ENCODE results near the gene HOXA7. TPM values are rescaled to one million over a fixed set of nuclear protein-coding genes. Genes with fewer than 3 reads are reported as not detected.

The HOXA7 gene
- total and polyA plus RNA-seq, 2 of the 8 experiments (the other 6 are each of a cell fraction or from before 2014, with no cell fraction given) = 0.03 TPM; not detected in 1

DNA sequence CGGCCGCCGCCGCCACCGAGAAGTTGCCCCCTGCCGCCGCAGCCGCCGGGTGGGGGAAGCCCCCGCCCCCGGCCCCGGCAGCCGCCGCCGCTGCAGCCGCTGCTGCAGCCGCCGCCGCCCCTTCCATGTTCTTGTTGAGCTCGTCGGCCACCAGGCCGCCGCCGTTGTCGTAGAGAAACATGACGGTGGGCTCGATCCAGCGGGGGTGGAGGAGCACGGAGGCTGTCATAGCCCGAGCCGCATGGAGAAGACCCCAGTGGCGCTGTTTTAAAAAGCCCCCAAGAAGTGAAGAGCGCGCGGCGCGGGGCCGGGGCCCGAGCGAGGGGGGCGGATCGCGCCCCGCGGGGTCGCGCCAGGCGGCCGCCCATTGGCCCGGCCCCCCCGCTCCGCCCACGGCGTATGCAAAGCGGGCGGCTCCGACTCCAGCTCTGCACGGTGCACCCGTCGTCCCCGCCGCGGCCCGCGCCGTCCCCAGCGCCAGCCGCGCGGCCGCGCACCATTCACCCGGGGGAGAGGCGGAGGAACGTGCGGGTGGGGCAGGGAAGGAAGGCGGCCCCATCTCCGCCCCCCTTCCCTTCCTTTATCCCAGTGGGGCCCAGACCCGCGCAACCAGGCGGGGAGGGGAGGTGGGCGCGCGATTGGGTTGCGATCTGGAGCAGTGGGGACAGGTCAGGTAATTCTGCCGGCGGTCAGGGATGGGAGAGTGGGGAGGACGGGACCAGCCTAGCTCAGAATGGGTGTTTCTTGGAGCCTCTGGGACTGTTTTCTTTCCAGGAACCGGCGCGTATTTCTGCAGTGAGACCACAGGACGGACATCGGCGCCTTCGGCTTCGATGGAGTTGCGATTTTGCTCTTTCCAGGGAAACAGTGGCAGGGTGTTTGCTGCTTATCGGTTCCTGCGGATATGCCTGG is 43.6 kb upstream of the HOXA7 start, which contains the start of gene HOXA13 (continued):
- TF ChIP-seq, protein P1, sequence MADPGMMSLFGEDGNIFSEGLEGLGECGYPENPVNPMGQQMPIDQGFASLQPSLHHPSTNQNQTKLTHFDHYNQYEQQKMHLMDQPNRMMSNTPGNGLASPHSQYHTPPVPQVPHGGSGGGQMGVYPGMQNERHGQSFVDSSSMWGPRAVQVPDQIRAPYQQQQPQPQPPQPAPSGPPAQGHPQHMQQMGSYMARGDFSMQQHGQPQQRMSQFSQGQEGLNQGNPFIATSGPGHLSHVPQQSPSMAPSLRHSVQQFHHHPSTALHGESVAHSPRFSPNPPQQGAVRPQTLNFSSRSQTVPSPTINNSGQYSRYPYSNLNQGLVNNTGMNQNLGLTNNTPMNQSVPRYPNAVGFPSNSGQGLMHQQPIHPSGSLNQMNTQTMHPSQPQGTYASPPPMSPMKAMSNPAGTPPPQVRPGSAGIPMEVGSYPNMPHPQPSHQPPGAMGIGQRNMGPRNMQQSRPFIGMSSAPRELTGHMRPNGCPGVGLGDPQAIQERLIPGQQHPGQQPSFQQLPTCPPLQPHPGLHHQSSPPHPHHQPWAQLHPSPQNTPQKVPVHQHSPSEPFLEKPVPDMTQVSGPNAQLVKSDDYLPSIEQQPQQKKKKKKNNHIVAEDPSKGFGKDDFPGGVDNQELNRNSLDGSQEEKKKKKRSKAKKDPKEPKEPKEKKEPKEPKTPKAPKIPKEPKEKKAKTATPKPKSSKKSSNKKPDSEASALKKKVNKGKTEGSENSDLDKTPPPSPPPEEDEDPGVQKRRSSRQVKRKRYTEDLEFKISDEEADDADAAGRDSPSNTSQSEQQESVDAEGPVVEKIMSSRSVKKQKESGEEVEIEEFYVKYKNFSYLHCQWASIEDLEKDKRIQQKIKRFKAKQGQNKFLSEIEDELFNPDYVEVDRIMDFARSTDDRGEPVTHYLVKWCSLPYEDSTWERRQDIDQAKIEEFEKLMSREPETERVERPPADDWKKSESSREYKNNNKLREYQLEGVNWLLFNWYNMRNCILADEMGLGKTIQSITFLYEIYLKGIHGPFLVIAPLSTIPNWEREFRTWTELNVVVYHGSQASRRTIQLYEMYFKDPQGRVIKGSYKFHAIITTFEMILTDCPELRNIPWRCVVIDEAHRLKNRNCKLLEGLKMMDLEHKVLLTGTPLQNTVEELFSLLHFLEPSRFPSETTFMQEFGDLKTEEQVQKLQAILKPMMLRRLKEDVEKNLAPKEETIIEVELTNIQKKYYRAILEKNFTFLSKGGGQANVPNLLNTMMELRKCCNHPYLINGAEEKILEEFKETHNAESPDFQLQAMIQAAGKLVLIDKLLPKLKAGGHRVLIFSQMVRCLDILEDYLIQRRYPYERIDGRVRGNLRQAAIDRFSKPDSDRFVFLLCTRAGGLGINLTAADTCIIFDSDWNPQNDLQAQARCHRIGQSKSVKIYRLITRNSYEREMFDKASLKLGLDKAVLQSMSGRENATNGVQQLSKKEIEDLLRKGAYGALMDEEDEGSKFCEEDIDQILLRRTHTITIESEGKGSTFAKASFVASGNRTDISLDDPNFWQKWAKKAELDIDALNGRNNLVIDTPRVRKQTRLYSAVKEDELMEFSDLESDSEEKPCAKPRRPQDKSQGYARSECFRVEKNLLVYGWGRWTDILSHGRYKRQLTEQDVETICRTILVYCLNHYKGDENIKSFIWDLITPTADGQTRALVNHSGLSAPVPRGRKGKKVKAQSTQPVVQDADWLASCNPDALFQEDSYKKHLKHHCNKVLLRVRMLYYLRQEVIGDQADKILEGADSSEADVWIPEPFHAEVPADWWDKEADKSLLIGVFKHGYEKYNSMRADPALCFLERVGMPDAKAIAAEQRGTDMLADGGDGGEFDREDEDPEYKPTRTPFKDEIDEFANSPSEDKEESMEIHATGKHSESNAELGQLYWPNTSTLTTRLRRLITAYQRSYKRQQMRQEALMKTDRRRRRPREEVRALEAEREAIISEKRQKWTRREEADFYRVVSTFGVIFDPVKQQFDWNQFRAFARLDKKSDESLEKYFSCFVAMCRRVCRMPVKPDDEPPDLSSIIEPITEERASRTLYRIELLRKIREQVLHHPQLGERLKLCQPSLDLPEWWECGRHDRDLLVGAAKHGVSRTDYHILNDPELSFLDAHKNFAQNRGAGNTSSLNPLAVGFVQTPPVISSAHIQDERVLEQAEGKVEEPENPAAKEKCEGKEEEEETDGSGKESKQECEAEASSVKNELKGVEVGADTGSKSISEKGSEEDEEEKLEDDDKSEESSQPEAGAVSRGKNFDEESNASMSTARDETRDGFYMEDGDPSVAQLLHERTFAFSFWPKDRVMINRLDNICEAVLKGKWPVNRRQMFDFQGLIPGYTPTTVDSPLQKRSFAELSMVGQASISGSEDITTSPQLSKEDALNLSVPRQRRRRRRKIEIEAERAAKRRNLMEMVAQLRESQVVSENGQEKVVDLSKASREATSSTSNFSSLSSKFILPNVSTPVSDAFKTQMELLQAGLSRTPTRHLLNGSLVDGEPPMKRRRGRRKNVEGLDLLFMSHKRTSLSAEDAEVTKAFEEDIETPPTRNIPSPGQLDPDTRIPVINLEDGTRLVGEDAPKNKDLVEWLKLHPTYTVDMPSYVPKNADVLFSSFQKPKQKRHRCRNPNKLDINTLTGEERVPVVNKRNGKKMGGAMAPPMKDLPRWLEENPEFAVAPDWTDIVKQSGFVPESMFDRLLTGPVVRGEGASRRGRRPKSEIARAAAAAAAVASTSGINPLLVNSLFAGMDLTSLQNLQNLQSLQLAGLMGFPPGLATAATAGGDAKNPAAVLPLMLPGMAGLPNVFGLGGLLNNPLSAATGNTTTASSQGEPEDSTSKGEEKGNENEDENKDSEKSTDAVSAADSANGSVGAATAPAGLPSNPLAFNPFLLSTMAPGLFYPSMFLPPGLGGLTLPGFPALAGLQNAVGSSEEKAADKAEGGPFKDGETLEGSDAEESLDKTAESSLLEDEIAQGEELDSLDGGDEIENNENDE (IDR thresholded peaks at IDR 0.05; ENCODE audit: insufficient replicate concordance, low read length) = no peak
- TF ChIP-seq HDAC2 (IDR thresholded peaks at IDR 0.05; ENCODE audit: borderline replicate concordance in 1 of 2, low read depth in 2 of 2, low read length in 2 of 2) (0 out of 4 replicates have a peak, but pooled peaks of 1 of the 2 experiments have one; percentile 25), NANOG (IDR thresholded peaks at IDR 0.05; ENCODE audit: insufficient read depth, low read depth, low read length, poor library complexity, severe bottlenecking) (no peak), RNF2 (IDR thresholded peaks at IDR 0.05; ENCODE audit: borderline replicate concordance, low read depth, low read length, missing control alignments, poor library complexity, severe bottlenecking) (peak; percentile 80), JUN (IDR thresholded peaks at IDR 0.05; ENCODE audit: low read depth, low read length) (no peak), ASH2L (IDR thresholded peaks at IDR 0.05; ENCODE audit: low read length) (peak; percentile 23), SRF (IDR thresholded peaks at IDR 0.05; ENCODE audit: low read depth, low read length) (no peak), SIRT6 (IDR thresholded peaks at IDR 0.05; ENCODE audit: low read length) (no peak)

Measured in H1 (cell line).